SIG-M5 (cell line): ENCODE data around the gene SIPA1L3.
"Not testable (repeated sequence)": the region's sequence is repeated elsewhere in the genome, so short reads cannot be mapped to it uniquely, and the experiment has no call there.

ENCODE experiments used
- DNase-seq: peaks from one replicate; lab custom pipeline; 2025; lab: John Stamatoyannopoulos, UW

SIPA1L3 gene

GRCh38 chr19:37906869-37907734, at the start of gene SIPA1L3:
TSS of gene SIPA1L3 (plus strand) at chr19:37907208. CDS start at chr19:38081566, 174,358 bp downstream.
- peak; percentile 55 for DNase-seq

- no peak for DNase-seq
Observed at GRCh38 chr19:37864501-37864900, 42.5 kb upstream of the SIPA1L3 start.

- not testable (repeated sequence) for DNase-seq
Observed at GRCh38 chr19:37865930-37866329, 41.1 kb upstream of the SIPA1L3 start.

- DNase-seq: no peak
Observed at GRCh38 chr19:37867831-37868230, 39.2 kb upstream of the SIPA1L3 start.

GRCh38 chr19:37869766-37870340, 37.2 kb upstream of the SIPA1L3 start:
- no peak for DNase-seq

GRCh38 chr19:37872383-37872782, 34.6 kb upstream of the SIPA1L3 start:
- no peak for DNase-seq

GRCh38 chr19:37874784-37875183, 32.2 kb upstream of the SIPA1L3 start:
- DNase-seq: no peak

- no peak for DNase-seq
Observed at GRCh38 chr19:37876032-37876431, 31.0 kb upstream of the SIPA1L3 start.

GRCh38 chr19:37877147-37877546, 29.9 kb upstream of the SIPA1L3 start:
- no peak for DNase-seq

- DNase-seq: no peak
Observed at GRCh38 chr19:37885392-37885791, 21.6 kb upstream of the SIPA1L3 start.

- DNase-seq: no peak
Observed at GRCh38 chr19:37886571-37886970, 20.4 kb upstream of the SIPA1L3 start.

- DNase-seq: no peak
Observed at GRCh38 chr19:37893845-37894575, 13.0 kb upstream of the SIPA1L3 start.

- no peak for DNase-seq
Observed at GRCh38 chr19:37896180-37896579, 10.8 kb upstream of the SIPA1L3 start.

- no peak for DNase-seq
Observed at GRCh38 chr19:37899453-37899852, 7.6 kb upstream of the SIPA1L3 start.

GRCh38 chr19:37899966-37900365, 7.0 kb upstream of the SIPA1L3 start:
- no peak for DNase-seq

- DNase-seq: no peak
Observed at GRCh38 chr19:37902668-37903067, 4.3 kb upstream of the SIPA1L3 start.

GRCh38 chr19:37903096-37903495, 3.9 kb upstream of the SIPA1L3 start:
- no peak for DNase-seq

GRCh38 chr19:37905946-37906868, 801 bp upstream of the SIPA1L3 start, which contains the start of gene WDR87:
TSS of gene WDR87 (minus strand) at chr19:37906594. CDS start at chr19:37898239, 8,355 bp downstream.
- DNase-seq: no peak

- DNase-seq: no peak
Observed at GRCh38 chr19:37907735-37908455, 887 bp downstream of the SIPA1L3 start.

- no peak for DNase-seq
Observed at GRCh38 chr19:37909661-37910199, 2.7 kb downstream of the SIPA1L3 start.

GRCh38 chr19:37914908-37915307, 7.9 kb downstream of the SIPA1L3 start:
- DNase-seq: no peak
